Measurements from ENCODE around the gene ASB18. TPM values are rescaled to one million over a fixed set of nuclear protein-coding genes. Genes with fewer than 3 reads are reported as not detected.
A peak's percentile ranks its signal among the peaks of the same experiment; 100 is the strongest.

Gene ASB18
- total RNA-seq, 1 experiment from 2014 or later: not detected

DNA sequence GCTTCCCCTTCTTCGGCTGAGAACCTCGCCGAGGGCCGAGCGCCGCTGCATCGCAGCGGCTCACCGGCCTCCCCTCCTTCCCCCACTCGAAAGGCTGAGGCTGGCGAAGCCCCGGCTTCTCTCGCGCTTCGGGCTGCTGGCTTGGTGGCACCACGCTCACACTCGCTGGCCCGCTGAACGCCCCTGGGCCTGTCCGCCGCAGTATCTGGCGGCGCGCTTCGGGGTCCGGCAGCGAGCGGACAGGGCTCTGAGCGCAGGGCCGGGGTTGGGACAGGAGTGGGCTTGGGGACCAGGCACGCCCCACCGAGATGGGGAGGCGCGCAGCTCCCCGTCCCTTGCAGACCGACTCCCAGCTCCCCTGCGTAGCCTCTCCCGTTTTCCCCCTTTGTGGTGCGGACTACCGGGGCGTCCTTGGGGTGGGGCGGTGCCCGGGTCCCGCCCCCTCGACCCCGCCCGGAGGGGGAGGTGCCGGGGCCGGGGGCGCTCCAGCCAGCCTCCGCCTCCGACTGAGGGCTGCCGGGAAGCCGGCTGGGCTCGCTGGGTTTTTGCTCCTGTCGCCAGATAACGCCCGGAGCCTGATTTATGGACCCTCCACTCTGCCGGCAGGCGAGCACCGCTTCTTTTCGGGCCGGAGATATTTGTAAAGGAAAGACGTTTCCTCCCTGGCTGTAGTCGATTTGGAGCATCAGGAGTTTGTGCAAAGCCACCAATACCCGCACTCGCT lies 99.8 kb downstream of the ASB18 start (continued):
- TF ChIP-seq, protein P1, sequence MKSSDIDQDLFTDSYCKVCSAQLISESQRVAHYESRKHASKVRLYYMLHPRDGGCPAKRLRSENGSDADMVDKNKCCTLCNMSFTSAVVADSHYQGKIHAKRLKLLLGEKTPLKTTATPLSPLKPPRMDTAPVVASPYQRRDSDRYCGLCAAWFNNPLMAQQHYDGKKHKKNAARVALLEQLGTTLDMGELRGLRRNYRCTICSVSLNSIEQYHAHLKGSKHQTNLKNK (CRISPR knock-in tag; IDR thresholded peaks at IDR 0.05): no peak
- TF ChIP-seq CBFB (CRISPR knock-in tag; IDR thresholded peaks at IDR 0.05; ENCODE audit: low read depth) (no peak; the same call in 1 of the 2 replicates), SMAD3 (CRISPR knock-in tag; IDR thresholded peaks at IDR 0.05; ENCODE audit: borderline replicate concordance) (no peak), ZNF416 (CRISPR knock-in tag; IDR thresholded peaks at IDR 0.05) (no peak), ZNF263 (CRISPR knock-in tag; IDR thresholded peaks at IDR 0.05; ENCODE audit: low read depth) (0 out of 2 replicates have a peak, but pooled peaks have one; percentile 41), ZNF138 (CRISPR knock-in tag; conservative IDR thresholded peaks at IDR 0.05) (no peak), NR2C2 (CRISPR knock-in tag; IDR thresholded peaks at IDR 0.05) (no peak), ELF4 (CRISPR knock-in tag; IDR thresholded peaks at IDR 0.05; ENCODE audit: low read depth) (no peak), IRF2 (CRISPR knock-in tag; IDR thresholded peaks at IDR 0.05; ENCODE audit: borderline replicate concordance, low read depth) (no peak), FOXP1 (CRISPR knock-in tag; IDR thresholded peaks at IDR 0.05; ENCODE audit: borderline replicate concordance) (peak; percentile 57; the same call in 1 of the 2 replicates), NFE2L1 (CRISPR knock-in tag; IDR thresholded peaks at IDR 0.05) (peak; percentile 51; the same call in 1 of the 2 replicates), MYBL2 (CRISPR knock-in tag; IDR thresholded peaks at IDR 0.05) (0 out of 2 replicates have a peak, but pooled peaks have one; percentile 54), ESRRA (CRISPR knock-in tag; IDR thresholded peaks at IDR 0.05; ENCODE audit: borderline replicate concordance) (no peak), USF2 (CRISPR knock-in tag; IDR thresholded peaks at IDR 0.05) (no peak), TEAD4 (CRISPR knock-in tag; IDR thresholded peaks at IDR 0.05) (no peak), SP1 (CRISPR knock-in tag; conservative IDR thresholded peaks at IDR 0.05) (peak; percentile 82), GTF2I (CRISPR knock-in tag; conservative IDR thresholded peaks at IDR 0.05) (no peak)
- TF ChIP-seq, protein P2, sequence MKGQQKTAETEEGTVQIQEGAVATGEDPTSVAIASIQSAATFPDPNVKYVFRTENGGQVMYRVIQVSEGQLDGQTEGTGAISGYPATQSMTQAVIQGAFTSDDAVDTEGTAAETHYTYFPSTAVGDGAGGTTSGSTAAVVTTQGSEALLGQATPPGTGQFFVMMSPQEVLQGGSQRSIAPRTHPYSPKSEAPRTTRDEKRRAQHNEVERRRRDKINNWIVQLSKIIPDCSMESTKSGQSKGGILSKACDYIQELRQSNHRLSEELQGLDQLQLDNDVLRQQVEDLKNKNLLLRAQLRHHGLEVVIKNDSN (CRISPR knock-in tag; IDR thresholded peaks at IDR 0.05): no peak
- TF ChIP-seq, protein P3, sequence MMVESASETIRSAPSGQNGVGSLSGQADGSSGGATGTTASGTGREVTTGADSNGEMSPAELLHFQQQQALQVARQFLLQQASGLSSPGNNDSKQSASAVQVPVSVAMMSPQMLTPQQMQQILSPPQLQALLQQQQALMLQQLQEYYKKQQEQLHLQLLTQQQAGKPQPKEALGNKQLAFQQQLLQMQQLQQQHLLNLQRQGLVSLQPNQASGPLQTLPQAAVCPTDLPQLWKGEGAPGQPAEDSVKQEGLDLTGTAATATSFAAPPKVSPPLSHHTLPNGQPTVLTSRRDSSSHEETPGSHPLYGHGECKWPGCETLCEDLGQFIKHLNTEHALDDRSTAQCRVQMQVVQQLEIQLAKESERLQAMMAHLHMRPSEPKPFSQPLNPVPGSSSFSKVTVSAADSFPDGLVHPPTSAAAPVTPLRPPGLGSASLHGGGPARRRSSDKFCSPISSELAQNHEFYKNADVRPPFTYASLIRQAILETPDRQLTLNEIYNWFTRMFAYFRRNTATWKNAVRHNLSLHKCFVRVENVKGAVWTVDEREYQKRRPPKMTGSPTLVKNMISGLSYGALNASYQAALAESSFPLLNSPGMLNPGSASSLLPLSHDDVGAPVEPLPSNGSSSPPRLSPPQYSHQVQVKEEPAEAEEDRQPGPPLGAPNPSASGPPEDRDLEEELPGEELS (CRISPR knock-in tag; IDR thresholded peaks at IDR 0.05): peak; percentile 85; the same call in 1 of the 2 replicates
- TF ChIP-seq, protein P4, sequence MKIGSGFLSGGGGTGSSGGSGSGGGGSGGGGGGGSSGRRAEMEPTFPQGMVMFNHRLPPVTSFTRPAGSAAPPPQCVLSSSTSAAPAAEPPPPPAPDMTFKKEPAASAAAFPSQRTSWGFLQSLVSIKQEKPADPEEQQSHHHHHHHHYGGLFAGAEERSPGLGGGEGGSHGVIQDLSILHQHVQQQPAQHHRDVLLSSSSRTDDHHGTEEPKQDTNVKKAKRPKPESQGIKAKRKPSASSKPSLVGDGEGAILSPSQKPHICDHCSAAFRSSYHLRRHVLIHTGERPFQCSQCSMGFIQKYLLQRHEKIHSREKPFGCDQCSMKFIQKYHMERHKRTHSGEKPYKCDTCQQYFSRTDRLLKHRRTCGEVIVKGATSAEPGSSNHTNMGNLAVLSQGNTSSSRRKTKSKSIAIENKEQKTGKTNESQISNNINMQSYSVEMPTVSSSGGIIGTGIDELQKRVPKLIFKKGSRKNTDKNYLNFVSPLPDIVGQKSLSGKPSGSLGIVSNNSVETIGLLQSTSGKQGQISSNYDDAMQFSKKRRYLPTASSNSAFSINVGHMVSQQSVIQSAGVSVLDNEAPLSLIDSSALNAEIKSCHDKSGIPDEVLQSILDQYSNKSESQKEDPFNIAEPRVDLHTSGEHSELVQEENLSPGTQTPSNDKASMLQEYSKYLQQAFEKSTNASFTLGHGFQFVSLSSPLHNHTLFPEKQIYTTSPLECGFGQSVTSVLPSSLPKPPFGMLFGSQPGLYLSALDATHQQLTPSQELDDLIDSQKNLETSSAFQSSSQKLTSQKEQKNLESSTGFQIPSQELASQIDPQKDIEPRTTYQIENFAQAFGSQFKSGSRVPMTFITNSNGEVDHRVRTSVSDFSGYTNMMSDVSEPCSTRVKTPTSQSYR (CRISPR knock-in tag; IDR thresholded peaks at IDR 0.05): 0 out of 2 replicates have a peak, but pooled peaks have one; percentile 29
- TF ChIP-seq, protein P5, sequence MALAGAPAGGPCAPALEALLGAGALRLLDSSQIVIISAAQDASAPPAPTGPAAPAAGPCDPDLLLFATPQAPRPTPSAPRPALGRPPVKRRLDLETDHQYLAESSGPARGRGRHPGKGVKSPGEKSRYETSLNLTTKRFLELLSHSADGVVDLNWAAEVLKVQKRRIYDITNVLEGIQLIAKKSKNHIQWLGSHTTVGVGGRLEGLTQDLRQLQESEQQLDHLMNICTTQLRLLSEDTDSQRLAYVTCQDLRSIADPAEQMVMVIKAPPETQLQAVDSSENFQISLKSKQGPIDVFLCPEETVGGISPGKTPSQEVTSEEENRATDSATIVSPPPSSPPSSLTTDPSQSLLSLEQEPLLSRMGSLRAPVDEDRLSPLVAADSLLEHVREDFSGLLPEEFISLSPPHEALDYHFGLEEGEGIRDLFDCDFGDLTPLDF (CRISPR knock-in tag; IDR thresholded peaks at IDR 0.05): no peak
- TF ChIP-seq, protein P6, sequence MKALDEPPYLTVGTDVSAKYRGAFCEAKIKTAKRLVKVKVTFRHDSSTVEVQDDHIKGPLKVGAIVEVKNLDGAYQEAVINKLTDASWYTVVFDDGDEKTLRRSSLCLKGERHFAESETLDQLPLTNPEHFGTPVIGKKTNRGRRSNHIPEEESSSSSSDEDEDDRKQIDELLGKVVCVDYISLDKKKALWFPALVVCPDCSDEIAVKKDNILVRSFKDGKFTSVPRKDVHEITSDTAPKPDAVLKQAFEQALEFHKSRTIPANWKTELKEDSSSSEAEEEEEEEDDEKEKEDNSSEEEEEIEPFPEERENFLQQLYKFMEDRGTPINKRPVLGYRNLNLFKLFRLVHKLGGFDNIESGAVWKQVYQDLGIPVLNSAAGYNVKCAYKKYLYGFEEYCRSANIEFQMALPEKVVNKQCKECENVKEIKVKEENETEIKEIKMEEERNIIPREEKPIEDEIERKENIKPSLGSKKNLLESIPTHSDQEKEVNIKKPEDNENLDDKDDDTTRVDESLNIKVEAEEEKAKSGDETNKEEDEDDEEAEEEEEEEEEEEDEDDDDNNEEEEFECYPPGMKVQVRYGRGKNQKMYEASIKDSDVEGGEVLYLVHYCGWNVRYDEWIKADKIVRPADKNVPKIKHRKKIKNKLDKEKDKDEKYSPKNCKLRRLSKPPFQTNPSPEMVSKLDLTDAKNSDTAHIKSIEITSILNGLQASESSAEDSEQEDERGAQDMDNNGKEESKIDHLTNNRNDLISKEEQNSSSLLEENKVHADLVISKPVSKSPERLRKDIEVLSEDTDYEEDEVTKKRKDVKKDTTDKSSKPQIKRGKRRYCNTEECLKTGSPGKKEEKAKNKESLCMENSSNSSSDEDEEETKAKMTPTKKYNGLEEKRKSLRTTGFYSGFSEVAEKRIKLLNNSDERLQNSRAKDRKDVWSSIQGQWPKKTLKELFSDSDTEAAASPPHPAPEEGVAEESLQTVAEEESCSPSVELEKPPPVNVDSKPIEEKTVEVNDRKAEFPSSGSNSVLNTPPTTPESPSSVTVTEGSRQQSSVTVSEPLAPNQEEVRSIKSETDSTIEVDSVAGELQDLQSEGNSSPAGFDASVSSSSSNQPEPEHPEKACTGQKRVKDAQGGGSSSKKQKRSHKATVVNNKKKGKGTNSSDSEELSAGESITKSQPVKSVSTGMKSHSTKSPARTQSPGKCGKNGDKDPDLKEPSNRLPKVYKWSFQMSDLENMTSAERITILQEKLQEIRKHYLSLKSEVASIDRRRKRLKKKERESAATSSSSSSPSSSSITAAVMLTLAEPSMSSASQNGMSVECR (CRISPR knock-in tag; IDR thresholded peaks at IDR 0.05; ENCODE audit: borderline replicate concordance): 0 out of 2 replicates have a peak, but pooled peaks have one; percentile 58
- TF ChIP-seq, protein P7, sequence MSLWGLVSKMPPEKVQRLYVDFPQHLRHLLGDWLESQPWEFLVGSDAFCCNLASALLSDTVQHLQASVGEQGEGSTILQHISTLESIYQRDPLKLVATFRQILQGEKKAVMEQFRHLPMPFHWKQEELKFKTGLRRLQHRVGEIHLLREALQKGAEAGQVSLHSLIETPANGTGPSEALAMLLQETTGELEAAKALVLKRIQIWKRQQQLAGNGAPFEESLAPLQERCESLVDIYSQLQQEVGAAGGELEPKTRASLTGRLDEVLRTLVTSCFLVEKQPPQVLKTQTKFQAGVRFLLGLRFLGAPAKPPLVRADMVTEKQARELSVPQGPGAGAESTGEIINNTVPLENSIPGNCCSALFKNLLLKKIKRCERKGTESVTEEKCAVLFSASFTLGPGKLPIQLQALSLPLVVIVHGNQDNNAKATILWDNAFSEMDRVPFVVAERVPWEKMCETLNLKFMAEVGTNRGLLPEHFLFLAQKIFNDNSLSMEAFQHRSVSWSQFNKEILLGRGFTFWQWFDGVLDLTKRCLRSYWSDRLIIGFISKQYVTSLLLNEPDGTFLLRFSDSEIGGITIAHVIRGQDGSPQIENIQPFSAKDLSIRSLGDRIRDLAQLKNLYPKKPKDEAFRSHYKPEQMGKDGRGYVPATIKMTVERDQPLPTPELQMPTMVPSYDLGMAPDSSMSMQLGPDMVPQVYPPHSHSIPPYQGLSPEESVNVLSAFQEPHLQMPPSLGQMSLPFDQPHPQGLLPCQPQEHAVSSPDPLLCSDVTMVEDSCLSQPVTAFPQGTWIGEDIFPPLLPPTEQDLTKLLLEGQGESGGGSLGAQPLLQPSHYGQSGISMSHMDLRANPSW (CRISPR knock-in tag; conservative IDR thresholded peaks at IDR 0.05; ENCODE audit: low read depth): no peak

Data from WTC11 (cell line).